Measurements from ENCODE around the gene NPHP4.

The NPHP4 gene

DNA sequence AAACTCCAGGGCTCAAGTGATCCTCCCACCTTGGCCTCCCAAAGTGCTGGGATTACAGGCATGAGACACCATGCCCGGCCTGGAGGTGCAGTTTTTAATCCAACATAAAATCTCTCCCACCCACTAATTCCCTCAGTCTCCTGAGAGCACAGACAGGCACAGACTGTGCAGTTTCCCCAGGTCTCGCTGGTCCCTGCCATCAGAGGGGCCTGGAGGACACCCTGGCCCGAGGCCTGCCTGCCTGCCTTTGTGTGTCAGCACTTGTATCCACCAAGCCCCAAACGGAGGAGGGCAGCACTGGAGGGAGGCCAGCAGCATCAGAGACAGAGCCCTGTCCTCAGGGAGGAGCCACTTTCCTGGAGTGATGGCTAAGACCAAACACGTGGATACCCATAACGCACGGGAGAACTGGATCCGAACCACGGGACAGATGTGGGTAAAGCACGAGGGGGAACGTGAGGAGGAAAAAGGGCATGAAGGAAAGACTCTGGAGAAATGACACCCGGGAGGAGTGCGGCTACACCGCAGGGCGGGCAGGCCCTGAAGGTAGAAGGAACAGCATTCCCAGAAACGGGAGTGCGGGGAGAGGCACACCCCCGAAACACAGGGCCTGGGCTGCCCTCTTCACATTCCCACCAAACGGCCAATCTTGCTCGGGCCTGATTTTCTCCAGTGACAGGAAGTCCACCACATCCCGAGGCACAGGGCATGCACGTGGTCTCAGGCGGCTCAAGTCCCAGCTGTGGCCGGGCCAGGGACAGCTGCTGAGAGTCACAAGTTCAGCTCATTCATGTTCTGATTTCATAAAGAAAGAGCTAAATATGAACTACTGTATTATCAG lies 29.7 kb downstream of the NPHP4 start:
- no peak for DNase-seq (ENCODE audit: low read depth)
- no peak overlapping the region for H3K4me3 ChIP-seq (ENCODE audit: low read depth, low read length)
- TF ChIP-seq, protein P1, sequence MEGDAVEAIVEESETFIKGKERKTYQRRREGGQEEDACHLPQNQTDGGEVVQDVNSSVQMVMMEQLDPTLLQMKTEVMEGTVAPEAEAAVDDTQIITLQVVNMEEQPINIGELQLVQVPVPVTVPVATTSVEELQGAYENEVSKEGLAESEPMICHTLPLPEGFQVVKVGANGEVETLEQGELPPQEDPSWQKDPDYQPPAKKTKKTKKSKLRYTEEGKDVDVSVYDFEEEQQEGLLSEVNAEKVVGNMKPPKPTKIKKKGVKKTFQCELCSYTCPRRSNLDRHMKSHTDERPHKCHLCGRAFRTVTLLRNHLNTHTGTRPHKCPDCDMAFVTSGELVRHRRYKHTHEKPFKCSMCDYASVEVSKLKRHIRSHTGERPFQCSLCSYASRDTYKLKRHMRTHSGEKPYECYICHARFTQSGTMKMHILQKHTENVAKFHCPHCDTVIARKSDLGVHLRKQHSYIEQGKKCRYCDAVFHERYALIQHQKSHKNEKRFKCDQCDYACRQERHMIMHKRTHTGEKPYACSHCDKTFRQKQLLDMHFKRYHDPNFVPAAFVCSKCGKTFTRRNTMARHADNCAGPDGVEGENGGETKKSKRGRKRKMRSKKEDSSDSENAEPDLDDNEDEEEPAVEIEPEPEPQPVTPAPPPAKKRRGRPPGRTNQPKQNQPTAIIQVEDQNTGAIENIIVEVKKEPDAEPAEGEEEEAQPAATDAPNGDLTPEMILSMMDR (conservative IDR thresholded peaks at IDR 0.05; ENCODE audit: low read depth, low read length): no peak

GRCh38 chr1:5961601-5962000 lies 30.6 kb downstream of the NPHP4 start:
- no peak overlapping the region for H3K4me3 ChIP-seq (ENCODE audit: low read depth, low read length)
- TF ChIP-seq, protein P1 (conservative IDR thresholded peaks at IDR 0.05; ENCODE audit: low read depth, low read length): no peak
- DNase-seq (ENCODE audit: low read depth): no peak

DNA sequence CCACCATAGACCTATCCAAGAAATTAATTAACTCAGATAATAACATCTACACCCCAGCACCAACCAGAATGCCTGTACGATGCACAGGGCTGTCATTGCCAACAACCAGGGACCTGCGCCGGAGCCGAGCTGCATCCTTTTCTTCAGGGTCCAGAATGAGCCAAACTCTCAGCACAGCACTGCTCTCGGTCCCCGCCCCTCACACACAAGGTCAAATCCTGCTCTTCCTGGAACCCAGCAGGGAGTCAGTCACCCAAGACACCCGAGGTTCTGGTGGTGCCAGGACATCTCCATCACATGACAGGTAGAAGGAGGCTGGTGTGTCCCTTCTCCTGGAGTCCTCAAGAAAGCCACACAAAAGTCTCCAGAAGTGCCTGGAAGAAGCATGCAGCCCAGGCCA lies 31.9 kb downstream of the NPHP4 start:
- no peak overlapping the region for H3K4me3 ChIP-seq (ENCODE audit: low read depth, low read length)
- TF ChIP-seq, protein P1 (conservative IDR thresholded peaks at IDR 0.05; ENCODE audit: low read depth, low read length): no peak
- no peak for DNase-seq (ENCODE audit: low read depth)

GRCh38 chr1:5959667-5960230 lies 32.5 kb downstream of the NPHP4 start:
- TF ChIP-seq, protein P1 (conservative IDR thresholded peaks at IDR 0.05; ENCODE audit: low read depth, low read length): no peak
- DNase-seq (ENCODE audit: low read depth): no peak
- no peak overlapping the region for H3K4me3 ChIP-seq (ENCODE audit: low read depth, low read length)

- no peak for DNase-seq (ENCODE audit: low read depth)
- H3K4me3 ChIP-seq (ENCODE audit: low read depth, low read length): no peak overlapping the region
- TF ChIP-seq, protein P1 (conservative IDR thresholded peaks at IDR 0.05; ENCODE audit: low read depth, low read length): no peak
Observed at GRCh38 chr1:5959087-5959486, 33.1 kb downstream of the NPHP4 start.

GRCh38 chr1:5956022-5956830 lies 36.0 kb downstream of the NPHP4 start:
- no peak overlapping the region for H3K4me3 ChIP-seq (ENCODE audit: low read depth, low read length)
- DNase-seq (ENCODE audit: low read depth): no peak
- TF ChIP-seq, protein P1 (conservative IDR thresholded peaks at IDR 0.05; ENCODE audit: low read depth, low read length): no peak
